H1 (cell line): ENCODE results near the gene ATXN2. TPM values are rescaled to one million over a fixed set of nuclear protein-coding genes. Genes with fewer than 3 reads are reported as not detected.

Experiments
- CTCF ChIA-PET: fragments of 300-600 bp; sonication (Branson Sonifier 250); formaldehyde crosslinking; loops from one replicate; lab custom pipeline; 2021; ENCODE audit not compliant: partially characterized antibody; lab: Charles Lee
- POLR2A ChIA-PET: fragments of 300-600 bp; sonication (Branson Sonifier 250); formaldehyde crosslinking; loops from one replicate; lab custom pipeline; 2021; ENCODE audit warnings: inconsistent platforms; ENCODE audit not compliant: partially characterized antibody; lab: Charles Lee
- DNase-seq, 2 experiments: peaks; one replicate each; pipeline versions ENCODE4 v3.0.0 to v3.0.0-alpha.2; 2010 to 2022; ENCODE audit warnings: low spot score in 2 of 2, low read depth in 1 of 2, mixed read lengths in 1 of 2
- FAIRE-seq: peaks from 2 replicates; lab custom pipeline; 2011; peaks lifted over from hg19 to GRCh38; lab: Jason Lieb, UNC
- H2AFZ ChIP-seq: 2 replicates; pipeline ENCODE4 v1.8.1; 2012; ENCODE audit warnings: low read length, inconsistent platforms
- H2AK5ac ChIP-seq: 2 replicates; pipeline ENCODE4 v1.6.1; 2013; ENCODE audit warnings: low read depth, low read length
- H2BK120ac ChIP-seq: replicated peaks from 2 replicates; pipeline ENCODE3; 2013; ENCODE audit warnings: low read depth, low read length, inconsistent platforms
- H2BK12ac ChIP-seq: 2 replicates; pipeline ENCODE4 v1.6.1; 2013; ENCODE audit warnings: low read depth, low read length
- H2BK15ac ChIP-seq: 2 replicates; pipeline ENCODE4 v1.6.1; 2013; ENCODE audit warnings: low read length
- H2BK20ac ChIP-seq: 2 replicates; pipeline ENCODE4 v1.6.1; 2013; ENCODE audit warnings: low read length
- H2BK5ac ChIP-seq: 2 replicates; pipeline ENCODE4 v1.6.1; 2013; ENCODE audit warnings: low read depth, low read length
- H3K14ac ChIP-seq: 2 replicates; pipeline ENCODE4 v1.6.1; 2013; ENCODE audit warnings: inconsistent platforms; ENCODE audit not compliant: insufficient read length
- H3K18ac ChIP-seq: 2 replicates; pipeline ENCODE4 v1.6.1; 2013; ENCODE audit warnings: low read length; ENCODE audit errors: extremely low read depth
- H3K23ac ChIP-seq: 2 replicates; pipeline ENCODE4 v1.6.1; 2013; ENCODE audit warnings: inconsistent platforms; ENCODE audit not compliant: insufficient read length
- H3K23me2 ChIP-seq: 2 replicates; pipeline ENCODE4 v1.6.1; 2013; ENCODE audit warnings: low read depth, low read length
- H3K27ac ChIP-seq: 2 replicates; pipeline ENCODE4 v1.6.1; 2011; ENCODE audit warnings: low read depth, low read length, inconsistent platforms
- H3K27me3 ChIP-seq, 4 experiments: replicated peaks in 1 of 4; 1 replicate in 1 of 4; 2 replicates in 3 of 4; pipeline versions ENCODE4 v1.6.1 to v1.8.1; 2011 to 2013; ENCODE audit warnings: low read length in 3 of 4, mild to moderate bottlenecking in 3 of 4, inconsistent platforms in 2 of 4, mixed read lengths in 2 of 4, moderate library complexity in 1 of 4; ENCODE audit not compliant: control insufficient read depth in 3 of 4, insufficient read depth in 3 of 4; ENCODE audit errors: extremely low read depth in 1 of 4
- H3K36me3 ChIP-seq, 4 experiments: 2 replicates each; pipeline versions ENCODE4 v1.6.1 to v1.8.1; 2011 to 2013; ENCODE audit warnings: mild to moderate bottlenecking in 4 of 4, low read length in 3 of 4, moderate library complexity in 2 of 4, control low read depth in 1 of 4, inconsistent platforms in 1 of 4; ENCODE audit not compliant: insufficient read depth in 4 of 4, control insufficient read depth in 2 of 4
- H3K4ac ChIP-seq: replicated peaks from 2 replicates; pipeline ENCODE3; 2013; ENCODE audit warnings: low read length, low read depth, mixed read lengths, inconsistent platforms; ENCODE audit not compliant: insufficient read length
- H3K4me1 ChIP-seq, 4 experiments: replicated peaks in 1 of 4; 1 replicate in 1 of 4; 2 replicates in 3 of 4; pipeline versions ENCODE4 v1.6.1 to v1.8.1; 2011 to 2013; ENCODE audit warnings: low read length in 3 of 4, inconsistent platforms in 2 of 4, mixed read lengths in 1 of 4; ENCODE audit not compliant: insufficient read depth in 4 of 4, control insufficient read depth in 3 of 4
- H3K4me2 ChIP-seq, 2 experiments: 2 replicates each; pipeline versions ENCODE4 v1.6.1 to v1.8.1; 2011 to 2013; ENCODE audit warnings: low read depth in 2 of 2, low read length in 2 of 2, control low read depth in 1 of 2, inconsistent platforms in 1 of 2, mild to moderate bottlenecking in 1 of 2; ENCODE audit not compliant: insufficient read depth in 1 of 2
- H3K4me3 ChIP-seq, 4 experiments: fragments of 200-600, 300-600 bp in 1 of 4; sonication (generic), shearing (Covaris generic), sonication (Bioruptor Twin) in 1 of 4; 2 replicates each; pipeline versions ENCODE4 v1.5.1 to v1.8.1; 2011 to 2016; ENCODE audit warnings: low read length in 4 of 4, low read depth in 3 of 4, control low read depth in 2 of 4, inconsistent platforms in 2 of 4, mild to moderate bottlenecking in 2 of 4, mixed read lengths in 1 of 4, moderate library complexity in 1 of 4; ENCODE audit not compliant: insufficient read depth in 2 of 4; ENCODE audit errors: extremely low read depth in 1 of 4
- H3K56ac ChIP-seq: replicated peaks from 2 replicates; pipeline ENCODE3; 2013; ENCODE audit warnings: low read depth, mild to moderate bottlenecking, mixed read lengths, low read length, inconsistent platforms; ENCODE audit not compliant: insufficient read length
- H3K79me1 ChIP-seq: 2 replicates; pipeline ENCODE4 v1.6.1; 2013; ENCODE audit warnings: low read depth, low read length, control low read depth
- H3K79me2 ChIP-seq, 2 experiments: 2 replicates each; pipeline versions ENCODE4 v1.6.1 to v1.8.1; 2012 to 2013; ENCODE audit warnings: low read length in 2 of 2, mild to moderate bottlenecking in 2 of 2, inconsistent platforms in 1 of 2; ENCODE audit not compliant: insufficient read depth in 2 of 2, control insufficient read depth in 1 of 2
- H3K9ac ChIP-seq, 4 experiments: replicated peaks in 1 of 4; 1 replicate in 1 of 4; 2 replicates in 3 of 4; pipeline versions ENCODE4 v1.6.1 to v1.8.1; 2011 to 2013; ENCODE audit warnings: low read depth in 3 of 4, low read length in 3 of 4, control low read depth in 2 of 4, mild to moderate bottlenecking in 2 of 4, moderate library complexity in 2 of 4, inconsistent platforms in 1 of 4; ENCODE audit errors: extremely low read depth in 1 of 4
- H3K9me3 ChIP-seq, 2 experiments: 2 replicates each; pipeline versions ENCODE4 v1.6.1 to v1.8.1; 2012 to 2013; ENCODE audit warnings: mild to moderate bottlenecking in 2 of 2, moderate library complexity in 2 of 2, control low read depth in 1 of 2, inconsistent platforms in 1 of 2, low read depth in 1 of 2, low read length in 1 of 2, mixed read lengths in 1 of 2; ENCODE audit not compliant: insufficient read depth in 2 of 2
- H4K20me1 ChIP-seq, 2 experiments: replicated peaks in 1 of 2; 2 replicates each; pipeline versions ENCODE3 to v1.8.1; 2011 to 2013; ENCODE audit warnings: inconsistent platforms in 2 of 2, low read length in 2 of 2, mild to moderate bottlenecking in 1 of 2; ENCODE audit not compliant: insufficient read depth in 2 of 2, control insufficient read depth in 1 of 2
- H4K5ac ChIP-seq: 2 replicates; pipeline ENCODE4 v1.6.1; 2013; ENCODE audit warnings: low read length, low read depth, mixed read lengths, inconsistent platforms; ENCODE audit not compliant: insufficient read length
- H4K8ac ChIP-seq: 2 replicates; pipeline ENCODE4 v1.8.0; 2013; ENCODE audit warnings: mild to moderate bottlenecking, moderate library complexity, low read length, inconsistent platforms; ENCODE audit not compliant: insufficient read depth; ENCODE audit errors: extremely low read depth
- H4K91ac ChIP-seq: replicated peaks from 2 replicates; pipeline ENCODE3; 2013; ENCODE audit warnings: low read length, mixed read lengths, inconsistent platforms; ENCODE audit not compliant: insufficient read length
- ATF2 ChIP-seq: IDR thresholded peaks from 2 replicates; pipeline ENCODE4 v1.6.1; 2012; ENCODE audit warnings: low read length, inconsistent platforms
- RAD21 ChIP-seq, 2 experiments: IDR thresholded peaks in 1 of 2; conservative IDR thresholded peaks in 1 of 2; 2 replicates each; pipeline ENCODE4 v1.6.1; 2011; ENCODE audit warnings: low read depth in 2 of 2, low read length in 2 of 2, improper control_type of control experiment in 1 of 2, inconsistent platforms in 1 of 2, mild to moderate bottlenecking in 1 of 2, moderate library complexity in 1 of 2
- WGBS, 2 experiments: shearing (Covaris generic) in 1 of 2; methylation state at CpG; one replicate each; pipeline versions ENCODE4 v1.1.6 to v1.1.7; 2013 to 2015; ENCODE audit warnings: low lambda C conversion rate in 2 of 2, mixed read lengths in 2 of 2, inconsistent platforms in 1 of 2, low coverage in 1 of 2, missing lambda C conversion rate in 1 of 2; ENCODE audit not compliant: insufficient replicate concordance in 2 of 2, insufficient coverage in 1 of 2, insufficient read length in 1 of 2; ENCODE audit errors: extremely low coverage in 1 of 2, missing lambda C conversion rate in 1 of 2; 5-methylcytosine and 5-hydroxymethylcytosine counted together
- polyA plus RNA-seq, 7 experiments: library from polyadenylated mRNA; depleted of rRNA in 3 of 7; stranded (reverse) in 5 of 7; unstranded in 2 of 7; fragments of >200 nt in 5 of 7; fragments of 200-250 nt in 2 of 7; gene quantifications; 1 replicate in 5 of 7; 2 replicates in 1 of 7; 4 replicates in 1 of 7; pipeline versions ENCODE4 v1.2.1 to v1.2.3, GENCODE V29; 2011 to 2013; ENCODE audit warnings: missing spikeins in 2 of 7, mixed read lengths in 2 of 7
- total RNA-seq: library from RNA; stranded (reverse); fragmentation: NEBNext Ultra II Directional; extraction: Animal tissue kit (Norgen Biotek cat#: 25700); gene quantifications from 2 replicates; pipeline ENCODE4 v1.2.1, GENCODE V29; 2021

Gene ATXN2
- total and polyA plus RNA-seq, 2 of the 8 experiments (the other 6 are each of a cell fraction or from before 2014, with no cell fraction given): 46.6 to 80.7 TPM

- Histone ChIP-seq H3K79me2 (peaks cover 44 to 92% of the 10 kb centered on the region in 2 experiments), H2BK15ac (peak overlapping the region; percentile 92; the same call in 1 of the 2 replicates), H3K4me3 (no peak overlapping the region), H3K23me2 (peaks cover 11% of the 10 kb centered on the region; the same call in 1 of the 2 replicates), H3K9me3 (no peaks in the 10 kb centered on the region), H3K27me3 (no peaks in the 10 kb centered on the region), H2AK5ac (peak overlapping the region; percentile 98), H2BK5ac (peak overlapping the region; percentile 94), H3K79me1 (peaks cover 19% of the 10 kb centered on the region), H2AFZ (no peak overlapping the region), H3K4ac (peak overlapping the region; percentile 25), H3K36me3 (no peaks in the 10 kb centered on the region), H4K8ac (peak overlapping the region; percentile 16), H2BK20ac (peak overlapping the region; percentile 23; the same call in 1 of the 2 replicates), H3K4me1 (peaks cover 31 to 71% (median 49%) of the 10 kb centered on the region in 4 experiments), H3K4me2 (peak overlapping the region in 1 of 2 experiments; percentile 54; a peak in 1 of 4 replicates), H3K18ac (peak overlapping the region; percentile 71), H3K23ac (no peak overlapping the region), H4K20me1 (peaks cover 21 to 32% of the 10 kb centered on the region in 2 experiments), H2BK12ac (peak overlapping the region; percentile 84; the same call in 1 of the 2 replicates), H3K14ac (no peak overlapping the region), H3K56ac (no peak overlapping the region), H2BK120ac (no peak overlapping the region), H4K91ac (peak overlapping the region; percentile 92), H3K9ac (no peak overlapping the region), H3K27ac (0 out of 2 replicates have a peak overlapping the region, but pooled peaks have one; percentile 46), H4K5ac (no peak overlapping the region)
- CTCF ChIA-PET: interaction anchor here (0.6 to 22.8 kb wide), 5 partner anchors 11 to 513 kb away, joined by 3 to 838 read pairs (median 12); no protein-coding TSS in a partner anchor
- POLR2A ChIA-PET: interaction anchor here (0.6 to 4.3 kb wide), 8 partner anchors 8 to 110 kb away, joined by 3 to 29 read pairs (median 5); no protein-coding TSS in a partner anchor
- WGBS, 2 experiments: 95% methylated on average over 12 of the region's 12 CpGs; no CpG with 5 or more reads in 1 of the 2 experiments
- no peak for TF ChIP-seq RAD21 (IDR thresholded peaks at IDR 0.05 in 1 of 2, conservative IDR thresholded peaks at IDR 0.05 in 1 of 2; ENCODE audit: low read depth in 2 of 2, low read length in 2 of 2)
- TF ChIP-seq ATF2: no peak
- FAIRE-seq: no peak
- no peak for DNase-seq
These were observed 188.5 kb downstream of the ATXN2 start for GRCh38 chr12:111410431-111411184.
